IMR-90 (cell line): ENCODE measurements around the gene TNRC6A. TPM values are rescaled to one million over a fixed set of nuclear protein-coding genes. Genes with fewer than 3 reads are reported as not detected.

Experiments used
- ATAC-seq: fragments of 200-7000 bp; cut with Tn5 transposase; 2 replicates; pipeline ENCODE4 v1.9.1; 2020; ENCODE audit warnings: low read depth, mild to moderate bottlenecking, moderate library complexity
- BruUV-seq: library from RNA; stranded (reverse); fragments of 400-500 nt; replicated peaks from 2 replicates; lab custom pipeline; 2021; lab: Mats Ljungman, UMichigan
- CTCF ChIA-PET: fragments of 300-600 bp; formaldehyde crosslinking; extraction: SDS; loops from one replicate; lab custom pipeline; 2021; ENCODE audit warnings: antibody characterized with exemption; lab: Yijun Ruan, JAX
- POLR2A ChIA-PET: fragments of 300-600 bp; sonication (Branson Sonifier 250); formaldehyde crosslinking; loops from one replicate; lab custom pipeline; 2022; ENCODE audit warnings: antibody characterized with exemption; ENCODE audit not compliant: unreplicated experiment; lab: Charles Lee
- DNase-seq: peaks from one replicate; pipeline ENCODE4 v3.0.0; 2013
- H2AFZ ChIP-seq: replicated peaks from 2 replicates; pipeline ENCODE3; 2013; ENCODE audit warnings: low read length, mild to moderate bottlenecking; ENCODE audit not compliant: poor library complexity
- H2AK5ac ChIP-seq: 2 replicates; pipeline ENCODE4 v1.6.1; 2013; ENCODE audit warnings: low read depth, low read length, inconsistent platforms
- H2AK9ac ChIP-seq: replicated peaks from 2 replicates; pipeline ENCODE3; 2013; ENCODE audit warnings: mild to moderate bottlenecking, low read depth, low read length, moderate library complexity; ENCODE audit not compliant: poor library complexity
- H2BK120ac ChIP-seq: 2 replicates; pipeline ENCODE4 v1.6.1; 2013; ENCODE audit warnings: low read depth, low read length, inconsistent platforms
- H2BK15ac ChIP-seq: 3 replicates; pipeline ENCODE4 v1.6.1; 2013; ENCODE audit warnings: low read depth, low read length, inconsistent platforms
- H2BK20ac ChIP-seq: 2 replicates; pipeline ENCODE4 v1.6.1; 2013; ENCODE audit warnings: low read depth, mild to moderate bottlenecking, inconsistent platforms, low read length, moderate library complexity
- H2BK5ac ChIP-seq: 2 replicates; pipeline ENCODE4 v1.6.1; 2013; ENCODE audit warnings: mild to moderate bottlenecking, low read depth, low read length, inconsistent platforms; ENCODE audit not compliant: poor library complexity, severe bottlenecking
- H3K14ac ChIP-seq: replicated peaks from 2 replicates; pipeline ENCODE4 v1.6.1; 2013; ENCODE audit warnings: low read depth, low read length, inconsistent platforms
- H3K18ac ChIP-seq: 2 replicates; pipeline ENCODE4 v1.6.1; 2013; ENCODE audit warnings: low read depth, low read length, control low read depth
- H3K23ac ChIP-seq: 2 replicates; pipeline ENCODE4 v1.6.1; 2013; ENCODE audit warnings: low read depth, low read length, inconsistent platforms
- H3K27ac ChIP-seq: 2 replicates; pipeline ENCODE4 v1.5.1; 2013; ENCODE audit warnings: mild to moderate bottlenecking, control low read depth, low read length; ENCODE audit not compliant: insufficient read depth
- H3K27me3 ChIP-seq: 2 replicates; pipeline ENCODE4 v1.6.1; 2013; ENCODE audit warnings: low read length; ENCODE audit not compliant: control insufficient read depth, insufficient read depth
- H3K36me3 ChIP-seq: 2 replicates; pipeline ENCODE4 v1.6.1; 2013; ENCODE audit warnings: low read length, mixed read lengths; ENCODE audit not compliant: control insufficient read depth, insufficient read depth
- H3K4ac ChIP-seq: 2 replicates; pipeline ENCODE4 v1.6.1; 2013; ENCODE audit warnings: low read depth, low read length, inconsistent platforms
- H3K4me1 ChIP-seq: 2 replicates; pipeline ENCODE4 v1.6.1; 2013; ENCODE audit warnings: low read length, mixed read lengths; ENCODE audit not compliant: control insufficient read depth, insufficient read depth
- H3K4me2 ChIP-seq: 2 replicates; pipeline ENCODE4 v1.6.1; 2013; ENCODE audit warnings: low read depth, mild to moderate bottlenecking, control low read depth, low read length, moderate library complexity
- H3K4me3 ChIP-seq: 2 replicates; pipeline ENCODE4 v1.5.1; 2013; ENCODE audit warnings: low read depth, mild to moderate bottlenecking, control low read depth, low read length, moderate library complexity; ENCODE audit not compliant: insufficient read depth
- H3K56ac ChIP-seq: 2 replicates; pipeline ENCODE4 v1.6.1; 2013; ENCODE audit warnings: low read length, inconsistent platforms; ENCODE audit not compliant: insufficient read depth; ENCODE audit errors: extremely low read depth
- H3K79me1 ChIP-seq, 2 experiments: 2 replicates each; pipeline ENCODE4 v1.6.1; 2013; ENCODE audit warnings: low read length in 2 of 2, inconsistent platforms in 1 of 2, low read depth in 1 of 2
- H3K9ac ChIP-seq: 2 replicates; pipeline ENCODE4 v1.6.1; 2013; ENCODE audit warnings: low read depth, low read length, control low read depth
- H3K9me1 ChIP-seq: 2 replicates; pipeline ENCODE4 v1.6.1; 2013; ENCODE audit warnings: low read length, inconsistent platforms; ENCODE audit not compliant: insufficient read depth
- H3K9me3 ChIP-seq: 2 replicates; pipeline ENCODE4 v1.6.1; 2013; ENCODE audit warnings: low read length; ENCODE audit not compliant: control insufficient read depth, insufficient read depth
- H4K20me1 ChIP-seq: 2 replicates; pipeline ENCODE4 v1.6.1; 2013; ENCODE audit warnings: low read length, inconsistent platforms; ENCODE audit not compliant: insufficient read depth
- H4K5ac ChIP-seq: 2 replicates; pipeline ENCODE4 v1.6.1; 2013; ENCODE audit warnings: mild to moderate bottlenecking, low read depth, low read length, control low read depth
- H4K8ac ChIP-seq, 2 experiments: 2 replicates each; pipeline ENCODE4 v1.6.1; 2013; ENCODE audit warnings: low read depth in 2 of 2, low read length in 2 of 2, control low read depth in 1 of 2, inconsistent platforms in 1 of 2
- H4K91ac ChIP-seq: 2 replicates; pipeline ENCODE4 v1.6.1; 2013; ENCODE audit warnings: low read depth, low read length, inconsistent platforms; ENCODE audit not compliant: insufficient read depth
- BHLHE40 ChIP-seq: fragments of 150-350 bp; IDR thresholded peaks from 2 replicates; pipeline ENCODE4 v1.6.1; 2016; ENCODE audit warnings: mild to moderate bottlenecking, low read depth, low read length
- CEBPB ChIP-seq: IDR thresholded peaks from 2 replicates; pipeline ENCODE4 v1.6.1; 2012; ENCODE audit warnings: low read depth, low read length, improper control_type of control experiment
- CHD1 ChIP-seq: IDR thresholded peaks from 2 replicates; pipeline ENCODE4 v1.6.1; 2012; ENCODE audit warnings: low read depth, low read length, improper control_type of control experiment
- FOS ChIP-seq: fragments of 150-350 bp; IDR thresholded peaks from 2 replicates; pipeline ENCODE4 v1.6.1; 2016; ENCODE audit warnings: low read depth, low read length
- MAFK ChIP-seq: IDR thresholded peaks from 2 replicates; pipeline ENCODE4 v1.6.1; 2012; ENCODE audit warnings: low read depth, low read length, improper control_type of control experiment
- MXI1 ChIP-seq: IDR thresholded peaks from 2 replicates; pipeline ENCODE4 v1.6.1; 2012; ENCODE audit warnings: low read depth, mild to moderate bottlenecking, low read length, moderate library complexity, borderline replicate concordance
- NFE2L2 ChIP-seq: fragments of 150-350 bp; IDR thresholded peaks from 2 replicates; pipeline ENCODE4 v1.6.1; 2016; ENCODE audit warnings: low read depth, mild to moderate bottlenecking, low read length
- RAD21 ChIP-seq: IDR thresholded peaks from 2 replicates; pipeline ENCODE4 v1.6.1; 2012; ENCODE audit warnings: low read length, improper control_type of control experiment
- RCOR1 ChIP-seq: IDR thresholded peaks from 2 replicates; pipeline ENCODE4 v1.6.1; 2012; ENCODE audit warnings: mild to moderate bottlenecking, low read length, improper control_type of control experiment; ENCODE audit not compliant: insufficient replicate concordance
- RFX5 ChIP-seq: IDR thresholded peaks from 2 replicates; pipeline ENCODE4 v1.8.0; 2012; ENCODE audit warnings: low read depth, mild to moderate bottlenecking, low read length, moderate library complexity
- SMC3 ChIP-seq: fragments of 150-350 bp; IDR thresholded peaks from 2 replicates; pipeline ENCODE4 v1.6.1; 2016; ENCODE audit warnings: low read depth, mild to moderate bottlenecking, antibody characterized with exemption, low read length, moderate library complexity
- WGBS, 2 experiments: methylation state at CpG; one replicate each; pipeline versions ENCODE4 v1.1.5 to v1.1.7; 2013; ENCODE audit warnings: missing lambda C conversion rate in 2 of 2; ENCODE audit not compliant: insufficient read length in 1 of 2; ENCODE audit errors: extremely low coverage in 2 of 2; 5-methylcytosine and 5-hydroxymethylcytosine counted together
- dilution Hi-C: fragments of 300-500 bp; cut with HindIII; formaldehyde crosslinking; loops from one replicate; pipeline ENCODE4 v1.14.3; 2018; ENCODE audit warnings: low sequenced_read_pairs; ENCODE audit not compliant: unreplicated experiment
- in situ Hi-C: fragments of 300-500 bp; cut with MboI; formaldehyde crosslinking; loops from 3 replicates; pipeline ENCODE4 v1.14.3; 2019; ENCODE audit warnings: low sequenced_read_pairs, inconsistent platforms, mixed read lengths
- intact Hi-C: fragments of 100-400 bp; cut with micrococcal nuclease; formaldehyde crosslinking; loops from 2 replicates; pipeline ENCODE4 v1.10.0; 2022
- polyA plus RNA-seq, 3 experiments: library from polyadenylated mRNA; depleted of rRNA; stranded (reverse); fragments of >200 nt; gene quantifications; 2 replicates each; pipeline ENCODE4 v1.2.3, GENCODE V29; 2012; ENCODE audit warnings: low replicate concordance in 1 of 3
- total RNA-seq: library from RNA; depleted of rRNA; stranded (reverse); fragments of >200 nt; gene quantifications from 2 replicates; pipeline ENCODE4 v1.2.3, GENCODE V29; 2012
- TF ChIP-seq, protein P1 (sequence below): conservative IDR thresholded peaks from 2 replicates; pipeline ENCODE4 v1.5.1; 2012; ENCODE audit warnings: mild to moderate bottlenecking, low read depth, low read length, improper control_type of control experiment

Gene TNRC6A
- total and polyA plus RNA-seq, 2 of the 4 experiments (the other 2 are of a cell fraction), result 32.4 to 42.3 TPM

DNA sequence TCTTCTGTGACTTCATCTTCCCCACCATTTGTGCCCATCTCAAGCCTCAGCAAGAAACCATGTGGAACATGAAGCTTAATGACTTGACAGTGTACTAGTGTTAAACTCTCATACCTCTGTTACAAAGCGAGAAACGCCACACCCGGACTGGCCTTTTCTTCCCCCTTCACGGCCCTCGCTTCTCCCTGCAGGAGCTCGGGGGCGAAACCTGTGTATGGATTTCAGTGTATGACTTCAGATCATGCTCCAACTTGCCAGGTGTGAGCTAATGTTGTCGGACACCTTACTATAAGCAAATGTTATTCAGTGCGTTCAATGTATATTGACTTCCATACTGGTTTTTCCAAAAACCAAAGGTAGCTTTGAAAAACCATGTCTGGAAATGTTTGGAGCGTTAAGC, 96.2 kb downstream of the TNRC6A start:
- no peak overlapping the region for H3K18ac ChIP-seq
- no peaks in the 10 kb centered on the region for H3K9me3 ChIP-seq
- no TSS peak for BruUV-seq
- H3K4me1 ChIP-seq, result no peaks in the 10 kb centered on the region
- H2BK20ac ChIP-seq, result no peak overlapping the region
- POLR2A ChIA-PET, result no interaction called here
- no peak overlapping the region for H2AK9ac ChIP-seq
- in situ Hi-C loops (no loop called here), intact Hi-C loops (no loop called here), dilution Hi-C loops (no loop called here)
- H4K5ac ChIP-seq, result no peak overlapping the region
- H2BK120ac ChIP-seq, result no peak overlapping the region
- no peak overlapping the region for H4K8ac ChIP-seq
- no peak overlapping the region for H3K23ac ChIP-seq
- no peak overlapping the region for H3K4me2 ChIP-seq
- H2BK5ac ChIP-seq, result no peak overlapping the region
- CTCF ChIA-PET, result interaction anchor here (1.5 kb wide), 1 partner anchor 9 kb away, joined by 6 read pairs; no protein-coding TSS in a partner anchor
- no peaks in the 10 kb centered on the region; the same call in 1 of the 2 replicates for H3K9me1 ChIP-seq
- peaks cover 6 to 9% of the 10 kb centered on the region in 2 experiments; a peak in 2 of 4 replicates for H3K79me1 ChIP-seq
- no peak overlapping the region for H3K27ac ChIP-seq
- no peak overlapping the region for H3K9ac ChIP-seq
- no peaks in the 10 kb centered on the region for H4K20me1 ChIP-seq
- H3K27me3 ChIP-seq, result no peaks in the 10 kb centered on the region
- DNase-seq (no peak), ATAC-seq (no peak)
- no peak overlapping the region for H2BK15ac ChIP-seq
- peaks cover 48% of the 10 kb centered on the region for H3K36me3 ChIP-seq
- TF ChIP-seq NFE2L2 (no peak), BHLHE40 (no peak), RCOR1 (no peak), RAD21 (no peak), MXI1 (no peak), FOS (no peak), CHD1 (no peak), MAFK (no peak), SMC3 (no peak), RFX5 (no peak), CEBPB (no peak)
- TF ChIP-seq, protein P1, sequence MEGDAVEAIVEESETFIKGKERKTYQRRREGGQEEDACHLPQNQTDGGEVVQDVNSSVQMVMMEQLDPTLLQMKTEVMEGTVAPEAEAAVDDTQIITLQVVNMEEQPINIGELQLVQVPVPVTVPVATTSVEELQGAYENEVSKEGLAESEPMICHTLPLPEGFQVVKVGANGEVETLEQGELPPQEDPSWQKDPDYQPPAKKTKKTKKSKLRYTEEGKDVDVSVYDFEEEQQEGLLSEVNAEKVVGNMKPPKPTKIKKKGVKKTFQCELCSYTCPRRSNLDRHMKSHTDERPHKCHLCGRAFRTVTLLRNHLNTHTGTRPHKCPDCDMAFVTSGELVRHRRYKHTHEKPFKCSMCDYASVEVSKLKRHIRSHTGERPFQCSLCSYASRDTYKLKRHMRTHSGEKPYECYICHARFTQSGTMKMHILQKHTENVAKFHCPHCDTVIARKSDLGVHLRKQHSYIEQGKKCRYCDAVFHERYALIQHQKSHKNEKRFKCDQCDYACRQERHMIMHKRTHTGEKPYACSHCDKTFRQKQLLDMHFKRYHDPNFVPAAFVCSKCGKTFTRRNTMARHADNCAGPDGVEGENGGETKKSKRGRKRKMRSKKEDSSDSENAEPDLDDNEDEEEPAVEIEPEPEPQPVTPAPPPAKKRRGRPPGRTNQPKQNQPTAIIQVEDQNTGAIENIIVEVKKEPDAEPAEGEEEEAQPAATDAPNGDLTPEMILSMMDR, result no peak
- H3K4ac ChIP-seq, result no peak overlapping the region
- H3K56ac ChIP-seq, result no peak overlapping the region
- H4K91ac ChIP-seq, result no peak overlapping the region
- no peak overlapping the region for H3K4me3 ChIP-seq
- 100% methylated on average over 1 of the region's 10 CpGs; no CpG with 5 or more reads in 1 of the 2 experiments for WGBS, 2 experiments
- no peak overlapping the region for H3K14ac ChIP-seq
- no peak overlapping the region for H2AFZ ChIP-seq
- no peak overlapping the region for H2AK5ac ChIP-seq
